Activated naive CD8-positive, alpha-beta T cell treated with anti-CD3 and anti-CD28 coated beads for 36 hours (primary cell): ENCODE results near the gene PGD. TPM values are rescaled to one million over a fixed set of nuclear protein-coding genes. Genes with fewer than 3 reads are reported as not detected.

ENCODE experiments used
- DNase-seq: peaks from one replicate; pipeline ENCODE4 v3.0.0; 2021
- H3K27ac Mint-ChIP-seq: one replicate; pipeline ENCODE4 v1.8.0; 2022; ENCODE audit warnings: mild to moderate bottlenecking, moderate library complexity, mixed read lengths
- H3K27me3 Mint-ChIP-seq: one replicate; pipeline ENCODE4 v1.8.0; 2022; ENCODE audit warnings: mild to moderate bottlenecking, mixed read lengths
- H3K36me3 Mint-ChIP-seq: one replicate; pipeline ENCODE4 v1.8.0; 2021; ENCODE audit warnings: mild to moderate bottlenecking, mixed read lengths
- H3K4me1 Mint-ChIP-seq: one replicate; pipeline ENCODE4 v1.8.0; 2021; ENCODE audit warnings: mixed read lengths
- H3K4me3 Mint-ChIP-seq: one replicate; pipeline ENCODE4 v1.8.0; 2022; ENCODE audit warnings: mild to moderate bottlenecking, moderate library complexity, mixed read lengths
- H3K9me3 Mint-ChIP-seq: one replicate; pipeline ENCODE4 v1.8.0; 2022; ENCODE audit warnings: mixed read lengths
- total RNA-seq, 2 experiments: library from RNA; stranded (reverse); gene quantifications; one replicate each; pipeline ENCODE4 v1.2.3, GENCODE V29; 2021

The PGD gene
- total RNA-seq, 2 experiments from 2014 or later: 135 TPM

DNA sequence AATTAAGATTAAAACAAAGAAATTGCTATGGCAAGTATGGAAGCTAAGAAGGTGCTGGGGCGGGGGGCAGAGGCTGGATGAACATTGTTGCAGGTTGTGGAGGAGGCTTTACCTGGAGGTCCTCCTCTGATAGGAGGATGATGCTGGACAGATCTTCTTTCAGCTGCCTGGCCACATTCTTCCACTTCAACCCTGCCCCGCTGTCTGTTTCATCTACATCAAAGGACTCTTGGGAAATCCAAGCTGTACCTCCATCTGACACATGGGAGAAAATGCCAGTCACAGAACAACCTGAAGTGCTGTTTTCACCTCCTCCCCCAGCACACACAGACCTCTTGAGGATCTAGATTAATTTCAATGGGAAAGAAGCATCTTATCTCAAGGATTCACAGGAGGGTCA is 68.2 kb downstream of the PGD start:
- no peak for DNase-seq
- H3K27ac Mint-ChIP-seq: no peak overlapping the region
- no peaks in the 10 kb centered on the region for H3K9me3 Mint-ChIP-seq
- no peak overlapping the region for H3K4me3 Mint-ChIP-seq
- peaks cover 17% of the 10 kb centered on the region for H3K36me3 Mint-ChIP-seq
- H3K27me3 Mint-ChIP-seq: no peaks in the 10 kb centered on the region
- peaks cover 13% of the 10 kb centered on the region for H3K4me1 Mint-ChIP-seq

DNA sequence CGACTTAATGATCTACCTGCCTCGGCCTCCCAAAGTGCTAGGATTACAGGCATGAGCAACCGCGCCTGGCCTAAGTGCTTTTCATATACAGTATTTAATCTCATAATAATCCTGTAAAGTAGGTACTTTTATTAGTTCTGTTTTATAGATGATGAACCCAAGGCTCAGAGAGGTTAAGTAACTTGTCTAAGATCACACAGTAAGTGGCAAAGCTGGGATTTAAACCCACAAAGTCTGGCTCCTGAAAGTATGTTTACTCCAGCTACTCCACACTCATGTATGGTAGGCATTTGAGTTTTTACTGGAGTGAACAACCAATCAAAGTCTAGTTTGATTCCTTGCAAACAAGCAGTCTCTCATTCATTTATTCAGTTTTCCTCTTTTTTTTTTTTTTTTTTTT is 71.2 kb downstream of the PGD start:
- no peak overlapping the region for H3K4me3 Mint-ChIP-seq
- no peak overlapping the region for H3K27ac Mint-ChIP-seq
- H3K36me3 Mint-ChIP-seq: peaks cover 13% of the 10 kb centered on the region
- H3K27me3 Mint-ChIP-seq: no peaks in the 10 kb centered on the region
- DNase-seq: no peak
- H3K4me1 Mint-ChIP-seq: peaks cover 27% of the 10 kb centered on the region
- no peaks in the 10 kb centered on the region for H3K9me3 Mint-ChIP-seq

Other genes with a start within 250 kb of the PGD start
- gene KIF1B, start 188.5 kb upstream of the PGD start, total RNA-seq: 10 to 100 TPM; 10.0 to 11.2 TPM
- gene CENPS, start 31.4 kb downstream of the PGD start, total RNA-seq: 10 to 100 TPM; 28.5 to 30.6 TPM
- gene CORT, start 51.0 kb downstream of the PGD start, total RNA-seq: not detected
- gene DFFA, start 73.5 kb downstream of the PGD start, total RNA-seq: 100 to 1,000 TPM; 102 to 103 TPM
- 10 to 100 TPM; 19.1 to 19.6 TPM for gene PEX14, start 75.9 kb downstream of the PGD start, total RNA-seq